Ammon's horn (tissue), 1 donor: Measurements from ENCODE around the gene LRRC8C.
"Not testable (repeated sequence)": the region's sequence is repeated elsewhere in the genome, so short reads cannot be mapped to it uniquely, and the experiment has no call there.

Source experiments
- DNase-seq: peaks from one replicate; pipeline ENCODE4 v3.0.0-alpha.2; 2016; ENCODE audit warnings: low spot score

Gene LRRC8C

GRCh38 chr1:89632657-89633247, at the start of gene LRRC8C:
Gene LRRC8C, plus strand, starts transcription at chr1:89633120. Its CDS starts 53,354 bp downstream, at chr1:89686474.
- peak; percentile 87 for DNase-seq

GRCh38 chr1:89584211-89584610, 48.7 kb upstream of the LRRC8C start:
- no peak for DNase-seq

- DNase-seq: no peak
Measured at GRCh38 chr1:89584781-89585180, 48.1 kb upstream of the LRRC8C start.

- DNase-seq: no peak
Measured at GRCh38 chr1:89587729-89588161, 45.2 kb upstream of the LRRC8C start.

- DNase-seq: no peak
Measured at GRCh38 chr1:89588480-89588879, 44.4 kb upstream of the LRRC8C start.

GRCh38 chr1:89589515-89589914, 43.4 kb upstream of the LRRC8C start:
- no peak for DNase-seq

- no peak for DNase-seq
Measured at GRCh38 chr1:89590341-89591080, 42.4 kb upstream of the LRRC8C start.

GRCh38 chr1:89592861-89593302, 40.0 kb upstream of the LRRC8C start:
- DNase-seq: not testable (repeated sequence)

GRCh38 chr1:89594096-89594740, 38.7 kb upstream of the LRRC8C start:
- DNase-seq: no peak

GRCh38 chr1:89596698-89597097, 36.2 kb upstream of the LRRC8C start:
- DNase-seq: no peak

- DNase-seq: peak; percentile 63
Measured at GRCh38 chr1:89598450-89599331, 34.2 kb upstream of the LRRC8C start.

- DNase-seq: no peak
Measured at GRCh38 chr1:89599332-89599630, 33.6 kb upstream of the LRRC8C start.

- no peak for DNase-seq
Measured at GRCh38 chr1:89600451-89601224, 32.3 kb upstream of the LRRC8C start.

- DNase-seq: no peak
Measured at GRCh38 chr1:89602871-89603404, 30.0 kb upstream of the LRRC8C start.

GRCh38 chr1:89603651-89604413, 29.1 kb upstream of the LRRC8C start:
- DNase-seq: no peak

- no peak for DNase-seq
Measured at GRCh38 chr1:89604414-89604735, 28.5 kb upstream of the LRRC8C start.

- no peak for DNase-seq
Measured at GRCh38 chr1:89605692-89606091, 27.2 kb upstream of the LRRC8C start.

- DNase-seq: no peak
Measured at GRCh38 chr1:89606227-89606980, 26.5 kb upstream of the LRRC8C start.

GRCh38 chr1:89607156-89607555, 25.8 kb upstream of the LRRC8C start:
- DNase-seq: no peak
